Measurements from ENCODE around the gene FTH1.
"Not testable (repeated sequence)": the region's sequence is repeated elsewhere in the genome, so short reads cannot be mapped to it uniquely, and the experiment has no call there.

The FTH1 gene

DNA sequence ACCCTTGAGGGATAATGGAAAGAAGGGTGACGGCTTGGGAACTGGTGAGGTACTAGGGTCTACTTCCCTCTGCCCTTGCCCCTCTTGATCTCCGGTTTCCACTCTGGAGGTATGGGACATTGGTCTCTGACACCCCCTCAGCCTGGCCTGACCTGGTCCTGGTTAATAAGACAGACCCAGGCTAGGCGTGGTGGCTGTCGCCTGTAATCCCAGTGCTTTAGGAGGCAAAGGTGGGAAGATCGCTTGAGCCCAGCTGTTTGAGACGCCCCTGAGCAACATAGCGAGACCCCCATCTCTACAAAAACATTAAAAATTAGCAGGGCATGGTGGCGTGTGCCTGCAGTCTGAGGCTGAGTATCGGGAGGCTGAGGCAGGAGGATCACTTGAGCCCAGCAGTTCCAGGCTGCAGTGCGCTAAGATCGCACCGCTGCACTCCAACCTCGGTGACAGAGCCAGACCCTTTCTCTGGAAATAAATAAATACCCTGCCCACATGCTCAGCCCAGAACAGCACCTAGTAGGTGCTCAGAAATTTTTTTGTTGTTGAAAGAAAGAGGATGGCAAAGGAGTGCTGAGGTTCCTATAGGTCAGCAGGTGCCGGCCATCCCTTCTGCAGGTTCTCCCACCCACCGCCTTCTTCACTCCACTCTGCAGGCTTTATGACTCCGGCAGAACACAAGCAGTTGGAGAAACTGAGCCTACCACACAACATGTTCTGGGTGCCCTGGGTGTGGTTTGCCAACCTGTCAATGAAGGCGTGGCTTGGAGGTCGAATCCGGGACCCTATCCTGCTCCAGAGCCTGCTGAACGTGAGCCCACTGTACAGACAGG lies 11.0 kb downstream of the FTH1 start:
- TF ChIP-seq CTCF (IDR thresholded peaks at IDR 0.05; ENCODE audit: poor library complexity, severe bottlenecking) = no peak
- Histone ChIP-seq H3K27me3 (ENCODE audit: insufficient read depth, poor library complexity, severe bottlenecking) (no peaks in the 10 kb centered on the region), H3K9me3 (ENCODE audit: severe bottlenecking) (no peaks in the 10 kb centered on the region), H3K36me3 (ENCODE audit: low read depth) (no peaks in the 10 kb centered on the region), H3K4me1 (ENCODE audit: insufficient read depth, poor library complexity, severe bottlenecking) (peaks cover 4% of the 10 kb centered on the region), H3K27ac (ENCODE audit: poor library complexity, severe bottlenecking) (no peak overlapping the region), H3K4me3 (ENCODE audit: severe bottlenecking) (no peak overlapping the region)
- ATAC-seq (ENCODE audit: low read depth) (no peak), DNase-seq (ENCODE audit: low spot score) (no peak)

DNA sequence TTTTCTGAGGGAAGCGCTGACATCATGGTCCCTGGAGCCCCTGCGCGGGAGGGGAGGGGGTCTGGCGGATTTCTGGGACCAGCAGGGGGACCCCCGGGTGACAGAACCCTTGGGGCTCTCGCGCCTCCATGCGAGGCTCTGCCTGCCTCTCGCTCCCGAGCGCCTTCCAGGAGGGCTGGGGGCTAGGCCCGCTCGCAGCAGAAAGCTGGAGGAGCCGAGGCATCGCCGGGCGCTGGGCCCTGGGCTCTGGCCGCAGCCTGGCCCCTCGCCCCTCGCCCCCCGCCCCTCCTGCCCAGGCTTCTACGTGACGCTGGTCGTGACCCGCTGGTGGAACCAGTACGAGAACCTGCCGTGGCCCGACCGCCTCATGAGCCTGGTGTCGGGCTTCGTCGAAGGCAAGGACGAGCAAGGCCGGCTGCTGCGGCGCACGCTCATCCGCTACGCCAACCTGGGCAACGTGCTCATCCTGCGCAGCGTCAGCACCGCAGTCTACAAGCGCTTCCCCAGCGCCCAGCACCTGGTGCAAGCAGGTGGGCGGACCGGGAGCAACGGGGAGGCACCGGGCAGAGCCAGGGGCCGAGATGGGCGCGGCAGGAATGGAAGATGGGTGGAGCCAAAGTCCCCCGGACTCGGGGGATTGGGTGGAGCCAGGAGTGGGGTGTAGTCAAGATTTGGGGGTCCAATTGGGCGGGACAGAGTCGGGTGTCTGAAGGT lies 11.9 kb downstream of the FTH1 start:
- Histone ChIP-seq H3K36me3 (ENCODE audit: low read depth) (no peaks in the 10 kb centered on the region), H3K9me3 (ENCODE audit: severe bottlenecking) (no peaks in the 10 kb centered on the region), H3K27me3 (ENCODE audit: insufficient read depth, poor library complexity, severe bottlenecking) (no peaks in the 10 kb centered on the region), H3K27ac (ENCODE audit: poor library complexity, severe bottlenecking) (peak overlapping the region; percentile 1), H3K4me3 (ENCODE audit: severe bottlenecking) (no peak overlapping the region), H3K4me1 (ENCODE audit: insufficient read depth, poor library complexity, severe bottlenecking) (peaks cover 4% of the 10 kb centered on the region)
- ATAC-seq (ENCODE audit: low read depth) (no peak; the same call in 2 of the 3 replicates), DNase-seq (ENCODE audit: low spot score) (no peak)
- no peak for TF ChIP-seq CTCF (IDR thresholded peaks at IDR 0.05; ENCODE audit: poor library complexity, severe bottlenecking)

- peak; percentile 28 for TF ChIP-seq CTCF (IDR thresholded peaks at IDR 0.05; ENCODE audit: poor library complexity, severe bottlenecking)
- H3K27ac ChIP-seq (ENCODE audit: poor library complexity, severe bottlenecking) = peak overlapping the region; percentile 1
- no peak for DNase-seq (ENCODE audit: low spot score)
- H3K4me3 ChIP-seq (ENCODE audit: severe bottlenecking) = no peak overlapping the region
- no peaks in the 10 kb centered on the region for H3K27me3 ChIP-seq (ENCODE audit: insufficient read depth, poor library complexity, severe bottlenecking)
- ATAC-seq (ENCODE audit: low read depth) = peak; percentile 68
- no peaks in the 10 kb centered on the region for H3K36me3 ChIP-seq (ENCODE audit: low read depth)
- peaks cover 4% of the 10 kb centered on the region for H3K4me1 ChIP-seq (ENCODE audit: insufficient read depth, poor library complexity, severe bottlenecking)
- no peaks in the 10 kb centered on the region for H3K9me3 ChIP-seq (ENCODE audit: severe bottlenecking)
Observed at GRCh38 chr11:61954851-61955421, 12.5 kb downstream of the FTH1 start.

DNA sequence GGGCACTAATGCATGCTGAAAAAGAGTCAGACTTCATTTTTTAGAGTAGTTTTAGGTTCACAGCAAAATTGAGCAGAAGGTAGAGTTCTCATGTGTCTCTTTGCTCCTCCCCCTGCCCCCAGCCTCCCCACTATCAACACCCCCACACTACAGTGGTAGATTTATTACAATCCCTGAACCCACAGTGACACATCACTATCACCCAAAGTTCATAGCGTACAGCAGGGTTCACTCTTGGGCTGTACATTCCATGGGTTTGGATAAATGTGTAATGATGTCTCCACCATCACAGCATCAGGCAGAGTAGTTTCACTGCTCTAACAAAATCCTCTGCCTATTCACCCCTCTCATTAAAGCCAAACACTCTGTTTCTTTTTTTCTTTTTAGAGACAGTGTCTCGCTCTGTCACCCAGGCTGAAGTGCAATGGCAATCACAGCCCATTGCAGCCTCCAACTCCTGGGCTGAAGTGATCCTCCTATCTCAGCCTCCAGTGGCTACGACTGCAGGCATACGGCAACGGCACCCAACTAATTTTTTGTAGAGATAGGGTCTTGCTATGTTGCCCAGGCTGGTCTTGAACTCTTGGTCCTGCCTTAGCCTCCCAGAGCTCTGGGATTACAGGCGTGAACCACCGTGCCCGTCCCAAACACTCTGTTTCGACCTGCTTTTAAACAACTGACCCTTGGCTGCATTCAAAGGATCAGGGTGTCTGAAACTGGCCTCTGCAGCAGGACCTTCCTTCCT lies 13.2 kb downstream of the FTH1 start:
- no peak for TF ChIP-seq CTCF (IDR thresholded peaks at IDR 0.05; ENCODE audit: poor library complexity, severe bottlenecking)
- Histone ChIP-seq H3K4me1 (ENCODE audit: insufficient read depth, poor library complexity, severe bottlenecking) (peaks cover 4% of the 10 kb centered on the region), H3K27ac (ENCODE audit: poor library complexity, severe bottlenecking) (peak overlapping the region; percentile 1), H3K36me3 (ENCODE audit: low read depth) (no peaks in the 10 kb centered on the region), H3K4me3 (ENCODE audit: severe bottlenecking) (no peak overlapping the region), H3K9me3 (ENCODE audit: severe bottlenecking) (no peaks in the 10 kb centered on the region), H3K27me3 (ENCODE audit: insufficient read depth, poor library complexity, severe bottlenecking) (no peaks in the 10 kb centered on the region)
- no peak for ATAC-seq (ENCODE audit: low read depth)
- DNase-seq (ENCODE audit: low spot score) = no peak

DNA sequence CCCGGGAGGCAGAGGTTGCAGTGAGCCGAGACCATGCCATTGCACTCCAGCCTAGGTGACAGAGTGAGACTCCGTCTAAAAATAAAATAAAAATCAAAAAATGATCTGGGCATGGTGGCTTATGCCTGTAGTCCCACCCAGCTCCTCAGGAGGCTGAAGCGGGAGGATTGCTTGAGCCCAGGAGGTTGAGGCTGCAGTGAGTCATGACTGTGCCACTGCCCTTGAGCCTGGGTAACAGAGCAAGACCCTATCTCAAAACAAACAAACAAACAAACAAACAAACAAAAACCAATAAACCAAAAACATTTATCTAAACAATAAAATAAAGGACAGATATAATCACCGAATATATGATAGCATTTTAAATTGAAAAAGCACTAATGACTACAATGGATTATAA lies 13.8 kb downstream of the FTH1 start:
- not testable (repeated sequence) for ATAC-seq (ENCODE audit: low read depth); H3K4me1 ChIP-seq (ENCODE audit: insufficient read depth, poor library complexity, severe bottlenecking); H3K27ac ChIP-seq (ENCODE audit: poor library complexity, severe bottlenecking); H3K36me3 ChIP-seq (ENCODE audit: low read depth); H3K4me3 ChIP-seq (ENCODE audit: severe bottlenecking); H3K27me3 ChIP-seq (ENCODE audit: insufficient read depth, poor library complexity, severe bottlenecking); DNase-seq (ENCODE audit: low spot score); H3K9me3 ChIP-seq (ENCODE audit: severe bottlenecking)
